GM19351 (cell line): ENCODE measurements around the gene CWC27.
"Not testable (repeated sequence)": the region's sequence is repeated elsewhere in the genome, so short reads cannot be mapped to it uniquely, and the experiment has no call there.

ENCODE experiments used
- ATAC-seq: cut with Tn5 transposase; IDR thresholded peaks from one replicate; pipeline ENCODE4 v1.9.1; 2021; ENCODE audit warnings: mild to moderate bottlenecking, moderate library complexity; ENCODE audit not compliant: unreplicated experiment

Gene CWC27

GRCh38 chr5:64788156-64788555 lies 19.4 kb downstream of the CWC27 start:
- ATAC-seq, result no peak

GRCh38 chr5:64789457-64789856 lies 20.7 kb downstream of the CWC27 start:
- no peak for ATAC-seq

- no peak for ATAC-seq
Observed at GRCh38 chr5:64790210-64790609, 21.5 kb downstream of the CWC27 start.

- ATAC-seq, result no peak
Observed at GRCh38 chr5:64792469-64792868, 23.7 kb downstream of the CWC27 start.

GRCh38 chr5:64794053-64794770 lies 25.5 kb downstream of the CWC27 start:
- ATAC-seq, result no peak

- no peak for ATAC-seq
Observed at GRCh38 chr5:64796301-64796700, 27.6 kb downstream of the CWC27 start.

- no peak for ATAC-seq
Observed at GRCh38 chr5:64800926-64801325, 32.2 kb downstream of the CWC27 start.

GRCh38 chr5:64806537-64806936 lies 37.8 kb downstream of the CWC27 start:
- no peak for ATAC-seq

GRCh38 chr5:64807520-64807919 lies 38.8 kb downstream of the CWC27 start:
- ATAC-seq, result no peak

GRCh38 chr5:64811050-64811640 lies 42.4 kb downstream of the CWC27 start:
- peak; percentile 45 for ATAC-seq

GRCh38 chr5:64814073-64814472 lies 45.3 kb downstream of the CWC27 start:
- peak; percentile 97 for ATAC-seq

- no peak for ATAC-seq
Observed at GRCh38 chr5:64818245-64818644, 49.5 kb downstream of the CWC27 start.

GRCh38 chr5:64819345-64819744 lies 50.6 kb downstream of the CWC27 start:
- ATAC-seq, result not testable (repeated sequence)

GRCh38 chr5:64822320-64822719 lies 53.6 kb downstream of the CWC27 start:
- ATAC-seq, result no peak

- no peak for ATAC-seq
Observed at GRCh38 chr5:64826541-64826940, 57.8 kb downstream of the CWC27 start.

- ATAC-seq, result no peak
Observed at GRCh38 chr5:64827703-64828102, 59.0 kb downstream of the CWC27 start.

- ATAC-seq, result not testable (repeated sequence)
Observed at GRCh38 chr5:64830650-64831049, 61.9 kb downstream of the CWC27 start.

- ATAC-seq, result no peak
Observed at GRCh38 chr5:64831996-64832395, 63.3 kb downstream of the CWC27 start.

- no peak for ATAC-seq
Observed at GRCh38 chr5:64834037-64834436, 65.3 kb downstream of the CWC27 start.

GRCh38 chr5:64834611-64835010 lies 65.9 kb downstream of the CWC27 start:
- ATAC-seq, result no peak

GRCh38 chr5:64835266-64835665 lies 66.5 kb downstream of the CWC27 start:
- ATAC-seq, result no peak

GRCh38 chr5:64836190-64836755 lies 67.5 kb downstream of the CWC27 start:
- ATAC-seq, result no peak
